Neural crest cell (in vitro differentiated cells): ENCODE measurements around the gene RGL1. TPM values are rescaled to one million over a fixed set of nuclear protein-coding genes. Genes with fewer than 3 reads are reported as not detected.

Experiments used
- DNase-seq: peaks from one replicate; pipeline ENCODE4 v3.0.0; 2021; ENCODE audit warnings: low read depth, mixed read lengths, low spot score
- H3K27ac Mint-ChIP-seq: one replicate; pipeline ENCODE4 v1.8.0; 2021; ENCODE audit warnings: mild to moderate bottlenecking, mixed read lengths; ENCODE audit not compliant: unreplicated experiment
- H3K27me3 Mint-ChIP-seq: 2 replicates; pipeline ENCODE4 v1.8.0; 2021; ENCODE audit warnings: low read depth, mild to moderate bottlenecking, mixed read lengths
- H3K36me3 Mint-ChIP-seq: 2 replicates; pipeline ENCODE4 v1.8.0; 2021; ENCODE audit warnings: low read depth, mild to moderate bottlenecking, mixed read lengths
- H3K4me1 Mint-ChIP-seq: 2 replicates; pipeline ENCODE4 v1.8.0; 2021; ENCODE audit warnings: mixed read lengths
- H3K4me3 Mint-ChIP-seq: one replicate; pipeline ENCODE4 v1.8.0; 2021; ENCODE audit warnings: mild to moderate bottlenecking, mixed read lengths
- H3K9me3 Mint-ChIP-seq: 2 replicates; pipeline ENCODE4 v1.8.0; 2021; ENCODE audit warnings: mixed read lengths
- CTCF ChIP-seq: fragments of 200-600 bp; sonication (generic); conservative IDR thresholded peaks from 2 replicates; pipeline ENCODE4 v1.5.0; 2021; ENCODE audit warnings: antibody characterized with exemption, mild to moderate bottlenecking
- total RNA-seq: library from RNA; stranded (reverse); gene quantifications from 2 replicates; pipeline ENCODE4 v1.2.1, GENCODE V29; 2021

RGL1 gene
- total RNA-seq, 1 donor from 2014 or later: 13.6 TPM

GRCh38 chr1:183931646-183932271 is 126.8 kb downstream of the RGL1 start:
- peaks cover 7% of the 10 kb centered on the region for H3K36me3 Mint-ChIP-seq
- no peak for DNase-seq
- TF ChIP-seq CTCF: no peak
- peaks cover 41% of the 10 kb centered on the region for H3K4me1 Mint-ChIP-seq
- H3K27ac Mint-ChIP-seq: no peak overlapping the region
- H3K4me3 Mint-ChIP-seq: no peak overlapping the region
- no peaks in the 10 kb centered on the region for H3K27me3 Mint-ChIP-seq
- H3K9me3 Mint-ChIP-seq: no peaks in the 10 kb centered on the region

- H3K27me3 Mint-ChIP-seq: no peaks in the 10 kb centered on the region
Measured at GRCh38 chr1:183932412-183932811, 127.5 kb downstream of the RGL1 start.

GRCh38 chr1:183933528-183934179 is 128.7 kb downstream of the RGL1 start:
- Mint-ChIP-seq H3K9me3 (no peaks in the 10 kb centered on the region), H3K27ac (peak overlapping the region; percentile 90), H3K27me3 (no peaks in the 10 kb centered on the region), H3K4me1 (peaks cover 44% of the 10 kb centered on the region), H3K4me3 (no peak overlapping the region), H3K36me3 (peaks cover 8% of the 10 kb centered on the region)
- no peak for TF ChIP-seq CTCF
- no peak for DNase-seq

More at GRCh38 chr1:183932412-183932811, 127.5 kb downstream of the RGL1 start:
- no peak for DNase-seq
- H3K27ac Mint-ChIP-seq: no peak overlapping the region
- H3K36me3 Mint-ChIP-seq: peaks cover 5% of the 10 kb centered on the region
- no peak for TF ChIP-seq CTCF
- H3K4me3 Mint-ChIP-seq: no peak overlapping the region
- peaks cover 44% of the 10 kb centered on the region for H3K4me1 Mint-ChIP-seq
- H3K9me3 Mint-ChIP-seq: no peaks in the 10 kb centered on the region

GRCh38 chr1:183934314-183934713 is 129.4 kb downstream of the RGL1 start:
- peaks cover 11% of the 10 kb centered on the region for H3K36me3 Mint-ChIP-seq
- H3K27me3 Mint-ChIP-seq: no peaks in the 10 kb centered on the region
- H3K9me3 Mint-ChIP-seq: no peaks in the 10 kb centered on the region
- peaks cover 44% of the 10 kb centered on the region for H3K4me1 Mint-ChIP-seq
- DNase-seq: no peak
- H3K4me3 Mint-ChIP-seq: no peak overlapping the region
- H3K27ac Mint-ChIP-seq: no peak overlapping the region
- no peak for TF ChIP-seq CTCF

- Mint-ChIP-seq H3K4me1 (peaks cover 44% of the 10 kb centered on the region), H3K4me3 (no peak overlapping the region), H3K9me3 (no peaks in the 10 kb centered on the region), H3K36me3 (peaks cover 17% of the 10 kb centered on the region), H3K27me3 (no peaks in the 10 kb centered on the region), H3K27ac (peak overlapping the region; percentile 64)
- no peak for TF ChIP-seq CTCF
- DNase-seq: no peak
Measured at GRCh38 chr1:183936009-183936408, 131.1 kb downstream of the RGL1 start.
